ENCODE data around the gene GC.
"Not testable (repeated sequence)": the region's sequence is repeated elsewhere in the genome, so short reads cannot be mapped to it uniquely, and the experiment has no call there.

Gene GC

GRCh38 chr4:71783972-71784371, at the start of gene GC:
Gene GC, minus strand, starts transcription at chr4:71784079. Its CDS starts 61 bp downstream, at chr4:71784018.
- no peak for DNase-seq

GRCh38 chr4:71833232-71833900, 49.5 kb upstream of the GC start:
- DNase-seq = no peak

DNA sequence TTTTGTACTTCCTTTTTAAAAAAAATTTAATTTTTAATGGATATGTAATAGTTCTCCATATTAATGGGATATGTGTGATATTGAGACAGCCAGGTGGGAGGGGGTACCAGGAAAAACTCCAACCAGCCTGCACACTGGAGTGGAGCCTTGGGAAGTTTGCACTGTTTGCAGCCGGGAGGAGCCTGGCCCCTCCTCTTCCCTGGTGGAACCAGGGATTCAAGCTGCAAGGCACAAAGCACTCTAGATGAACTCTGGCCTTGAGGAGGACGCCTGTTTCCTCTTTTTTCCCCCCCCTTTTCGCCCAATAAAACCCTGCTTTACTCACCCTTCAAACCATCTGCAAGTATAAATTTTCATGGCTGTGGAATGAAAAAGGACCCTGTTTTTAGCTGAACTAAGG, 48.2 kb upstream of the GC start:
- no peak for DNase-seq

GRCh38 chr4:71830497-71831190, 46.8 kb upstream of the GC start:
- DNase-seq = no peak

GRCh38 chr4:71828470-71828869, 44.6 kb upstream of the GC start:
- no peak for DNase-seq

- DNase-seq = no peak
Measured at GRCh38 chr4:71827826-71828225, 43.9 kb upstream of the GC start.

DNA sequence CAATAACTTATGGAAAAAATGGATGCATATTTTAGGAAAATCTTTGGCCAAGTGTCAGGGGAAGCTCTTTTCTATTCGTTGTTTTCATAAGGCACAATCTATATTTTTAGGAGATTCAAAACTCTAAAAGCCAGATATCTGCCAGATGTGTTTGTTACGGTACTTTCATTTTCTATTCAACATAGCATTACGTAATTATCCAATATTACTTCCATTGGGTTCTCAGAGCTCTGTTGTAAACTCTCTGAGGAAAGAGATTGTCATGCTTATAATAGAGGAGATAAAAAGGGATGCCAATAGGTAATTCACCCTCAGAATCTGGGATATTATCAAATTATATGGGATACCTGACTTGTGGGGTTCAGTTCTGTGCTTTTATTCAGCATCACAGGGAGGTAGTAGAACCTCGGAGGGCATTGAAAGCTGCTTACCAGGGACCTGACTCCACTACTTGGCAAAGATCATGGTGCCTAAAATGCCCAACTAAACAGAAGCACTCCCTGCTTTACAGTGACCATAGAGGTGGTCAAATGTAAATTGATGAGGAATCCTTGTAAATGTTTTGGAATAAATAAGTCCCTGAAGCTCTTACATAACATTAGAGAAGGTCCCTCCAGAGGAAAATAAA, 32.9 kb upstream of the GC start:
- DNase-seq = no peak

- DNase-seq = no peak
Measured at GRCh38 chr4:71814433-71814832, 30.6 kb upstream of the GC start.

- not testable (repeated sequence) for DNase-seq
Measured at GRCh38 chr4:71809805-71810204, 25.9 kb upstream of the GC start.

DNA sequence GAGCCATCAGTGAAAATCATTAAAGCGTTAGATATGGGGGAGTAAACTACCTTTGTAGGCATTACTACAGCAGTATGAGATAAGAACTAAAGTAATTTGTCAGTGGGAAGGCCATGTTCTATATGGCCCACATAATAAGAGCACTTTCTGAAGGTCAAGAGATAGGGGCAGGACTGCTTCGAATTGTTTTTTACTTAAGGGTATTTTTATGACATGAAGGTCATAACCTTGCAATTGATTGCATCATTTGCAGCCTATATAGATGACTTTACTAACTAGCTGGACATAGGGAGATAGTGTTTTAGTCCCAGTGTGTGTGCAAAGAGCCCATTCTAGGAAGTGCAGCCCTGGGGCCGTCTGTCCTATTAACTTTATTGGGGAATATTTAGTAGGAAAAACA, 23.6 kb upstream of the GC start:
- DNase-seq = no peak

- not testable (repeated sequence) for DNase-seq
Measured at GRCh38 chr4:71805230-71805629, 21.4 kb upstream of the GC start.

- not testable (repeated sequence) for DNase-seq
Measured at GRCh38 chr4:71804017-71804697, 20.3 kb upstream of the GC start.

- no peak for DNase-seq
Measured at GRCh38 chr4:71785959-71786358, 2.1 kb upstream of the GC start.

- no peak for DNase-seq
Measured at GRCh38 chr4:71784569-71785197, 804 bp upstream of the GC start.

- no peak for DNase-seq
Measured at GRCh38 chr4:71777891-71778290, 6.0 kb downstream of the GC start.

DNA sequence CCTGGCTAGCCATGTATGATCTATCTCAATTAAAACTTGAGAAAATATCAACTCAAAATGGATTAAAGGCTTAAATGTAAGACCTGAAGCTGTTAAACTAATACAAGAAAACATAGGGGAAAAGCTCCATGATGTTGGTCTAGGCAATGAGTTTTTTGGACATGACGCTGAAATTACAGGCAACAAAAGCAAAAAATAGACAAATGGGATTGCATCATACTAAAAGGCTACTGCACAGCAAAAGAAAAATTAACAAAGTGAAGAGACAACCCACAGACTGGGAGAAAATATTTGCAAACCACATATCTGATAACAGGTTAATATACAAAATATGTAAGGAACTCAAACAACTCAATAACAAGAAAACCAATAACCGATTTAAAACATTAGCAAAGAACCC, 8.4 kb downstream of the GC start:
- DNase-seq = no peak

- no peak for DNase-seq
Measured at GRCh38 chr4:71774136-71774535, 9.7 kb downstream of the GC start.

GRCh38 chr4:71773004-71773403, 10.9 kb downstream of the GC start:
- DNase-seq = no peak

DNA sequence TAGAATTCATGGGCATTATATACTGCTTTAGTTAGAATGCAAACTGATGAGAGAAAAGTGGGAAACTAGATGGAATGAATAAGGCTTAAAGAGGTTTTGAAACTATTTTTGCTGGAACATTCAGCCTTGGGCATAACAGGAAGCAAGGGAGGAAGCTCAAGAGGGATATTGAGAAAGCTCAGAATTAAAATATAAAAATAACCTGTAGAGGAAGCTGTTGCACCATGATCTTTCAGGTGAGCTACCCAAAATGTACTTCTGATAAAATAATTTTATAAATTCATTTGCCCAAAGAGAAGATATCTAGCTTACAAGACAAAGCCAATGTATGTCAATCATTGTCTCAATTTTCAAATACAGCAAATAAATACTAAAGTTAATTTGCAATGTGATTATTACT, 11.3 kb downstream of the GC start:
- no peak for DNase-seq

GRCh38 chr4:71771613-71772012, 12.3 kb downstream of the GC start:
- no peak for DNase-seq

GRCh38 chr4:71769434-71769833, 14.4 kb downstream of the GC start:
- no peak for DNase-seq

DNA sequence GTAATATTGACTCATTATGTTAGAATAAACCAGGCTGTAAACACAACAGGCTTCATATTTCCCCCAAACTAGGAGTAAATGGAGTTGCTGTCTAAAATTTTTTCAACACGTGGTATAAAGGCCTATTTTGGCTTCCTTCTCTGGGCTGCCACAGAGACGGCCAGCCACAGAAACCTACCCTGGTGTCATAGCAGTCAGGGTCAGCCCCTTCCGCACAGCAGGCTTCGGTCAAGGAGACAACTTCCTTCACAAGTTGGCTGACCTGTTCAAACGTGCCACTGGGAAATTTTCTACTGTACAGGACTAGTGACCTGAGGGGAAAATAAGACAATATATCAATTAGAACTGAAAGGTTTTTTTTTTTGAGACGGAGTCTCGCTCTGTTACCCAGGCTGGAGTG, 15.8 kb downstream of the GC start:
- DNase-seq = no peak

DNA sequence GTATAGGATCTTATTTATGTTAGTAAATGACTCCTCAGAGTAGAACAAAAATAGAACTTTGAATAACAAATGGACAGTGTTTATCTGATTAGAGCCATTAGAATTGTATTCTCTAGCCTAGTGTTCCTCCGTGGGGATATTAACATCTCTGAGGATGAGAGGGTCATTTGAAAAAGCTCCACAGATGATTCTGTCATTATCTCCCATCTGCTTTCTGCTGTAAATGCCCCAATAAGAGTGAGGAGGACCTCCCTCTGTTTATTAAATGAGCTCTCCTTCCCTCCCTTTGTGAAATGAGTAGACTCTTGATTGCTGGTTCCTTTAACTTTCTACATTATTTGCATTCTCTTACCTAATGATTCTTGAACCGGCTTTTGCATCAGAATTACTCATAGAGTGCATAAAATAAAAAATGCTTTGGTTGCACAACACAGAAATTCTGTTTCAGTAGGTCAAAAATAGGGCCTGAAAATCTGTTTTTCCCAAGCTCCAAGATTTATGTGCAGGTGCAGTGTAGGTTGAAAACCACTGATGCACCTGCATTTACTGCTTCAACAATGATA, 18.0 kb downstream of the GC start:
- DNase-seq = no peak

Measured in activated CD4-positive, alpha-beta T cell treated with anti-CD3 and anti-CD28 coated beads, Interleukin-2, amount 50 U/mL, for 48 hours (primary cell).